DND-41 (cell line): ENCODE data around the gene PPP4C.

Experiments used
- ATAC-seq: fragments of 200-7000 bp; cut with Tn5 transposase; 3 replicates; pipeline ENCODE4 v1.9.1; 2021; ENCODE audit warnings: low read depth; ENCODE audit not compliant: insufficient read depth
- DNase-seq: peaks from one replicate; pipeline ENCODE4 v3.0.0-alpha.2; 2020
- H2AFZ ChIP-seq: 2 replicates; pipeline ENCODE4 v1.6.0; 2012; ENCODE audit warnings: low read depth, low read length
- H3K27ac ChIP-seq: 2 replicates; pipeline ENCODE4 v1.5.1; 2012; ENCODE audit warnings: low read length, inconsistent platforms
- H3K27me3 ChIP-seq: fragments of 200-600 bp; sonication (generic); 2 replicates; pipeline ENCODE4 v1.6.0; 2012; ENCODE audit warnings: low read length, mild to moderate bottlenecking, inconsistent platforms; ENCODE audit not compliant: insufficient read depth, poor library complexity
- H3K36me3 ChIP-seq: 2 replicates; pipeline ENCODE4 v1.5.1; 2012; ENCODE audit warnings: low read length, inconsistent platforms; ENCODE audit not compliant: insufficient read depth
- H3K4me1 ChIP-seq: 2 replicates; pipeline ENCODE4 v1.5.1; 2012; ENCODE audit warnings: mild to moderate bottlenecking, low read length; ENCODE audit not compliant: insufficient read depth
- H3K4me2 ChIP-seq: 2 replicates; pipeline ENCODE4 v1.6.0; 2012; ENCODE audit warnings: mild to moderate bottlenecking, moderate library complexity, low read length, inconsistent platforms; ENCODE audit not compliant: insufficient read depth
- H3K4me3 ChIP-seq, 2 experiments: fragments of 200-600 bp in 1 of 2; shearing (Covaris generic) in 1 of 2; 2 replicates each; pipeline ENCODE4 v1.5.1; 2012 to 2016; ENCODE audit warnings: inconsistent platforms in 2 of 2, low read length in 2 of 2, mild to moderate bottlenecking in 2 of 2, low read depth in 1 of 2, moderate library complexity in 1 of 2
- H3K79me2 ChIP-seq: 2 replicates; pipeline ENCODE4 v1.6.0; 2012; ENCODE audit warnings: low read length, inconsistent platforms; ENCODE audit not compliant: insufficient read depth
- H3K9ac ChIP-seq: 2 replicates; pipeline ENCODE4 v1.6.0; 2012; ENCODE audit warnings: low read depth, mild to moderate bottlenecking, inconsistent platforms, low read length, moderate library complexity
- H3K9me3 ChIP-seq: 2 replicates; pipeline ENCODE4 v1.5.1; 2012; ENCODE audit warnings: low read length, moderate library complexity, mild to moderate bottlenecking, inconsistent platforms; ENCODE audit not compliant: insufficient read depth, severe bottlenecking
- H4K20me1 ChIP-seq: 2 replicates; pipeline ENCODE4 v1.6.0; 2012; ENCODE audit warnings: low read length; ENCODE audit not compliant: insufficient read depth
- CTCF ChIP-seq: IDR thresholded peaks from 2 replicates; pipeline ENCODE4 v1.5.1; 2012; ENCODE audit warnings: borderline replicate concordance, low read length, moderate library complexity, mild to moderate bottlenecking; ENCODE audit not compliant: poor library complexity, severe bottlenecking; ENCODE audit errors: extremely low read depth
- EZH2 ChIP-seq: IDR thresholded peaks from 3 replicates; pipeline ENCODE4 v1.6.1; 2012; ENCODE audit warnings: borderline replicate concordance, low read depth, mild to moderate bottlenecking, moderate library complexity, low read length, inconsistent platforms; ENCODE audit not compliant: severe bottlenecking

Gene PPP4C

GRCh38 chr16:30086291-30087140 is 10.7 kb downstream of the PPP4C start:
- no peak for DNase-seq
- no peak overlapping the region for H3K4me2 ChIP-seq
- H3K9me3 ChIP-seq, result no peaks in the 10 kb centered on the region
- H4K20me1 ChIP-seq, result peaks cover 13% of the 10 kb centered on the region
- H3K27me3 ChIP-seq, result no peaks in the 10 kb centered on the region
- H3K9ac ChIP-seq, result no peak overlapping the region
- ATAC-seq, result peak; percentile 22; the same call in 1 of the 3 replicates
- no peak overlapping the region for H3K4me3 ChIP-seq
- H3K27ac ChIP-seq, result no peak overlapping the region
- TF ChIP-seq EZH2 (no peak), CTCF (no peak)
- no peak overlapping the region for H2AFZ ChIP-seq
- H3K36me3 ChIP-seq, result peaks cover 41% of the 10 kb centered on the region
- H3K79me2 ChIP-seq, result no peaks in the 10 kb centered on the region
- H3K4me1 ChIP-seq, result peaks cover 14% of the 10 kb centered on the region

- no peak overlapping the region for H3K27ac ChIP-seq
- H3K4me2 ChIP-seq, result no peak overlapping the region
- TF ChIP-seq EZH2 (no peak), CTCF (no peak)
- no peak overlapping the region for H3K9ac ChIP-seq
- no peak overlapping the region for H3K4me3 ChIP-seq
- peaks cover 20% of the 10 kb centered on the region for H3K4me1 ChIP-seq
- no peaks in the 10 kb centered on the region for H3K27me3 ChIP-seq
- H3K36me3 ChIP-seq, result peaks cover 35% of the 10 kb centered on the region
- H4K20me1 ChIP-seq, result peaks cover 10% of the 10 kb centered on the region
- H3K79me2 ChIP-seq, result 0 out of 2 replicates have a peak, but pooled peaks cover 2% of the 10 kb centered on the region
- no peaks in the 10 kb centered on the region for H3K9me3 ChIP-seq
- no peak for ATAC-seq
- no peak for DNase-seq
- no peak overlapping the region for H2AFZ ChIP-seq
Measured at GRCh38 chr16:30087181-30087898, 11.5 kb downstream of the PPP4C start.

- Histone ChIP-seq H3K9ac (no peak overlapping the region), H3K27ac (no peak overlapping the region)
- no peak for ATAC-seq
Measured at GRCh38 chr16:30088237-30088831, 12.5 kb downstream of the PPP4C start.

More at GRCh38 chr16:30088237-30088831, 12.5 kb downstream of the PPP4C start:
- no peak for DNase-seq
- Histone ChIP-seq H3K36me3 (peaks cover 26% of the 10 kb centered on the region), H3K4me2 (no peak overlapping the region), H3K9me3 (no peaks in the 10 kb centered on the region), H3K4me1 (peaks cover 30% of the 10 kb centered on the region), H4K20me1 (peaks cover 3% of the 10 kb centered on the region; the same call in 1 of the 2 replicates), H3K27me3 (no peaks in the 10 kb centered on the region), H2AFZ (no peak overlapping the region), H3K4me3 (no peak overlapping the region), H3K79me2 (0 out of 2 replicates have a peak, but pooled peaks cover 4% of the 10 kb centered on the region)
- TF ChIP-seq CTCF (no peak), EZH2 (no peak)
